Esophagus muscularis mucosa (tissue), 4 donors: Measurements from ENCODE around the gene INSM1. TPM values are rescaled to one million over a fixed set of nuclear protein-coding genes. Genes with fewer than 3 reads are reported as not detected.

Experiments
- DNase-seq: peaks from one replicate; pipeline ENCODE4 v3.0.0-alpha.2; 2017; ENCODE audit errors: extremely low spot score
- H3K27ac ChIP-seq, 4 donors: fragments of 200-600 bp; sonication (generic); replicated peaks in 1 of 4; 1 replicate in 3 of 4; 2 replicates in 1 of 4; pipeline ENCODE4 v1.5.1; 2016 to 2019; ENCODE audit warnings: mild to moderate bottlenecking in 1 of 4
- H3K27me3 ChIP-seq, 4 donors: fragments of 200-600 bp; sonication (generic); one replicate each; pipeline versions ENCODE4 v1.5.1 to v1.6.0; 2016 to 2019
- H3K36me3 ChIP-seq, 4 donors: fragments of 200-600 bp; sonication (generic); one replicate each; pipeline ENCODE4 v1.5.1; 2016 to 2019
- H3K4me1 ChIP-seq, 4 donors: fragments of 200-600 bp; sonication (generic); one replicate each; pipeline ENCODE4 v1.5.1; 2016 to 2019
- H3K4me3 ChIP-seq, 4 donors: fragments of 200-600 bp; sonication (generic); 1 replicate in 2 of 4; 2 replicates in 2 of 4; pipeline ENCODE4 v1.5.1; 2016 to 2019; ENCODE audit warnings: mild to moderate bottlenecking in 4 of 4, moderate library complexity in 1 of 4
- H3K9me3 ChIP-seq, 4 donors: fragments of 200-600 bp; sonication (generic); 1 replicate in 3 of 4; 2 replicates in 1 of 4; pipeline ENCODE4 v1.5.1; 2016 to 2019
- EP300 ChIP-seq: sonication (generic); formaldehyde crosslinking; IDR thresholded peaks from one replicate; pipeline ENCODE4 v1.6.1; 2017; ENCODE audit warnings: antibody characterized with exemption
- POLR2A ChIP-seq: fragments of 450-650 bp; IDR thresholded peaks from one replicate; pipeline ENCODE4 v1.6.1; 2017; ENCODE audit warnings: antibody characterized with exemption, moderate library complexity, mild to moderate bottlenecking, low read depth
- POLR2AphosphoS5 ChIP-seq, 2 donors: sonication (generic); formaldehyde crosslinking; IDR thresholded peaks; one replicate each; pipeline ENCODE4 v1.6.1; 2017; ENCODE audit warnings: antibody characterized with exemption in 2 of 2
- WGBS: methylation state at CpG from one replicate; pipeline ENCODE4 v1.1.5; 2018; 5-methylcytosine and 5-hydroxymethylcytosine counted together
- intact Hi-C: fragments of 100-400 bp; cut with DNase I; formaldehyde crosslinking; loops from one replicate; pipeline ENCODE4 v1.15.1; 2023
- total RNA-seq, 4 donors: library from RNA; depleted of rRNA; stranded (reverse); fragments of >200 nt; gene quantifications; one replicate each; pipeline versions ENCODE4 v1.1.0 to v1.2.1, GENCODE V29; 2016
- TF ChIP-seq, protein P1 (sequence below), 3 experiments: fragments of 200-600 bp in 2 of 3; fragments of 450-650 bp in 1 of 3; sonication (generic) in 2 of 3; IDR thresholded peaks; one replicate each; pipeline ENCODE4 v1.5.1; 2017 to 2019; ENCODE audit warnings: antibody characterized with exemption in 3 of 3, mild to moderate bottlenecking in 2 of 3, moderate library complexity in 1 of 3

Gene INSM1
- total RNA-seq, 4 donors from 2014 or later, result not detected

GRCh38 chr20:20398123-20398522, 30.2 kb downstream of the INSM1 start:
- no peak for DNase-seq
- Histone ChIP-seq H3K9me3 (no peaks in the 10 kb centered on the region), H3K36me3 (peaks cover 0 to 56% (median 33%) of the 10 kb centered on the region in 4 donors), H3K4me1 (no peaks in the 10 kb centered on the region), H3K27me3 (no peaks in the 10 kb centered on the region), H3K27ac (no peak overlapping the region), H3K4me3 (no peak overlapping the region)
- TF ChIP-seq EP300, result no peak
- no peak for TF ChIP-seq POLR2A
- no peak for TF ChIP-seq POLR2AphosphoS5 (IDR thresholded peaks at IDR 0.05)
- TF ChIP-seq, protein P1, sequence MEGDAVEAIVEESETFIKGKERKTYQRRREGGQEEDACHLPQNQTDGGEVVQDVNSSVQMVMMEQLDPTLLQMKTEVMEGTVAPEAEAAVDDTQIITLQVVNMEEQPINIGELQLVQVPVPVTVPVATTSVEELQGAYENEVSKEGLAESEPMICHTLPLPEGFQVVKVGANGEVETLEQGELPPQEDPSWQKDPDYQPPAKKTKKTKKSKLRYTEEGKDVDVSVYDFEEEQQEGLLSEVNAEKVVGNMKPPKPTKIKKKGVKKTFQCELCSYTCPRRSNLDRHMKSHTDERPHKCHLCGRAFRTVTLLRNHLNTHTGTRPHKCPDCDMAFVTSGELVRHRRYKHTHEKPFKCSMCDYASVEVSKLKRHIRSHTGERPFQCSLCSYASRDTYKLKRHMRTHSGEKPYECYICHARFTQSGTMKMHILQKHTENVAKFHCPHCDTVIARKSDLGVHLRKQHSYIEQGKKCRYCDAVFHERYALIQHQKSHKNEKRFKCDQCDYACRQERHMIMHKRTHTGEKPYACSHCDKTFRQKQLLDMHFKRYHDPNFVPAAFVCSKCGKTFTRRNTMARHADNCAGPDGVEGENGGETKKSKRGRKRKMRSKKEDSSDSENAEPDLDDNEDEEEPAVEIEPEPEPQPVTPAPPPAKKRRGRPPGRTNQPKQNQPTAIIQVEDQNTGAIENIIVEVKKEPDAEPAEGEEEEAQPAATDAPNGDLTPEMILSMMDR (IDR thresholded peaks at IDR 0.05), result no peak
- intact Hi-C loops, result no loop called here
- WGBS, result 100% methylated on average over 5 of the region's 7 CpGs

GRCh38 chr20:20399531-20400500, 31.9 kb downstream of the INSM1 start:
- TF ChIP-seq EP300, result no peak
- TF ChIP-seq, protein P1 (IDR thresholded peaks at IDR 0.05), result no peak
- H3K9me3 ChIP-seq, result no peaks in the 10 kb centered on the region
- no peaks in the 10 kb centered on the region for H3K27me3 ChIP-seq
- H3K4me1 ChIP-seq, result no peaks in the 10 kb centered on the region
- intact Hi-C loops, result no loop called here
- 94% methylated on average over 13 of the region's 13 CpGs for WGBS
- H3K27ac ChIP-seq, result no peak overlapping the region
- DNase-seq, result no peak
- H3K4me3 ChIP-seq, result no peak overlapping the region
- H3K36me3 ChIP-seq, result peaks cover 0 to 50% (median 31%) of the 10 kb centered on the region in 4 donors

GRCh38 chr20:20401991-20402390, 34.1 kb downstream of the INSM1 start:
- intact Hi-C loops, result no loop called here
- no peak overlapping the region for H3K4me3 ChIP-seq
- H3K27ac ChIP-seq, result no peak overlapping the region
- H3K4me1 ChIP-seq, result no peaks in the 10 kb centered on the region
- no peak for TF ChIP-seq POLR2A
- TF ChIP-seq EP300, result no peak
- TF ChIP-seq, protein P1 (IDR thresholded peaks at IDR 0.05), result no peak
- TF ChIP-seq POLR2AphosphoS5 (IDR thresholded peaks at IDR 0.05), result no peak
- 86% methylated on average over 3 of the region's 3 CpGs for WGBS
- DNase-seq, result no peak
- peaks cover 0 to 34% (median 14%) of the 10 kb centered on the region in 4 donors for H3K36me3 ChIP-seq
- no peaks in the 10 kb centered on the region for H3K27me3 ChIP-seq
- H3K9me3 ChIP-seq, result no peaks in the 10 kb centered on the region

DNA sequence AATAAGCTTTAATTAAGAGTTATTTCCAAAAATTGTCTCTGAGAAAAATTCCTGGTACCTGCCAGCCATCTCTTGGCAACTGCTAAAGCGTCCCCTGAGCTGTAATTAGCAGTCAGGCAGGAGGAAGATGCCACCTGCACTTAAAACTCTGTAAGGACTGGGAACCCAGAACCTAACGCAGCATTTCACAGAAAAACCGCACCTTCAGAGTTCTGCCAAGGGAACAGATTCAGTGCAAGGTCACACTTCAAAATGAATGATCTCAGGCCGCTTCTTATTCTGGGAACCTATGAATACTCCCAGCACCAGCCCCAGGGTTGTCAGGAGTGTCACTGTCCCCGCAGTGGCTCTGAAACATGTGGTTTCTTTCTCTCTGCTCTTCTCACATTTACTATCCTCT, 36.7 kb downstream of the INSM1 start:
- 97% methylated on average over 5 of the region's 5 CpGs for WGBS
- intact Hi-C loops, result no loop called here

More for the DNA sequence above, 36.7 kb downstream of the INSM1 start:
- Histone ChIP-seq H3K9me3 (no peaks in the 10 kb centered on the region), H3K36me3 (peaks cover 0 to 23% (median 7%) of the 10 kb centered on the region in 4 donors), H3K4me1 (no peaks in the 10 kb centered on the region), H3K4me3 (no peak overlapping the region), H3K27ac (no peak overlapping the region), H3K27me3 (no peaks in the 10 kb centered on the region)
- DNase-seq, result no peak
- TF ChIP-seq POLR2A (no peak), EP300 (no peak), POLR2AphosphoS5 (IDR thresholded peaks at IDR 0.05) (no peak)
- TF ChIP-seq, protein P1 (IDR thresholded peaks at IDR 0.05), result no peak
